CD8-positive, alpha-beta memory T cell (primary cell): ENCODE measurements around the gene TTLL12. TPM values are rescaled to one million over a fixed set of nuclear protein-coding genes. Genes with fewer than 3 reads are reported as not detected.

ENCODE experiments used
- CTCF ChIA-PET: fragments of 350-600 bp; sonication (Branson Sonifier 250); formaldehyde crosslinking; loops from one replicate; lab custom pipeline; 2021; ENCODE audit warnings: antibody characterized with exemption; lab: Charles Lee
- POLR2A ChIA-PET: fragments of 350-600 bp; sonication (Branson Sonifier 250); formaldehyde crosslinking; loops from one replicate; lab custom pipeline; 2021; ENCODE audit warnings: antibody characterized with exemption; lab: Charles Lee
- DNase-seq, 5 donors: peaks; one replicate each; pipeline versions ENCODE4 v3.0.0 to v3.0.0-alpha.2; 2020 to 2022; ENCODE audit warnings: mixed read lengths in 1 of 5
- H3K27ac ChIP-seq: one replicate; pipeline ENCODE4 v1.7.0; 2013; ENCODE audit warnings: low read depth, mild to moderate bottlenecking, low read length, moderate library complexity
- H3K27me3 ChIP-seq: 2 replicates; pipeline ENCODE4 v1.7.0; 2013; ENCODE audit warnings: low read length, mild to moderate bottlenecking; ENCODE audit not compliant: insufficient read depth, poor library complexity, severe bottlenecking
- H3K36me3 ChIP-seq: 2 replicates; pipeline ENCODE4 v1.7.0; 2013; ENCODE audit warnings: mild to moderate bottlenecking, low read length, moderate library complexity; ENCODE audit not compliant: insufficient read depth
- H3K4me1 ChIP-seq: 2 replicates; pipeline ENCODE4 v1.7.0; 2013; ENCODE audit warnings: mild to moderate bottlenecking, low read length, moderate library complexity; ENCODE audit not compliant: insufficient read depth
- H3K4me3 ChIP-seq: 2 replicates; pipeline ENCODE4 v1.7.0; 2013; ENCODE audit warnings: mild to moderate bottlenecking, low read length
- H3K9me3 ChIP-seq: 2 replicates; pipeline ENCODE4 v1.7.0; 2013; ENCODE audit warnings: mild to moderate bottlenecking, low read length
- H3K27ac Mint-ChIP-seq, 8 donors: one replicate each; pipeline ENCODE4 v1.8.0; 2020 to 2021; ENCODE audit warnings: mixed read lengths in 8 of 8, mild to moderate bottlenecking in 6 of 8, inconsistent platforms in 3 of 8, moderate library complexity in 3 of 8
- H3K27me3 Mint-ChIP-seq, 2 donors: one replicate each; pipeline ENCODE4 v1.8.0; 2020 to 2021; ENCODE audit warnings: mixed read lengths in 2 of 2, mild to moderate bottlenecking in 1 of 2, moderate library complexity in 1 of 2
- H3K36me3 Mint-ChIP-seq, 3 donors: one replicate each; pipeline ENCODE4 v1.8.0; 2020 to 2021; ENCODE audit warnings: mixed read lengths in 3 of 3, inconsistent platforms in 1 of 3, mild to moderate bottlenecking in 1 of 3
- H3K4me1 Mint-ChIP-seq, 3 donors: one replicate each; pipeline ENCODE4 v1.8.0; 2020 to 2021; ENCODE audit warnings: mixed read lengths in 3 of 3, inconsistent platforms in 1 of 3, mild to moderate bottlenecking in 1 of 3
- H3K4me3 Mint-ChIP-seq, 7 donors: one replicate each; pipeline ENCODE4 v1.8.0; 2020 to 2021; ENCODE audit warnings: mixed read lengths in 7 of 7, mild to moderate bottlenecking in 6 of 7, moderate library complexity in 4 of 7, inconsistent platforms in 2 of 7
- H3K9me3 Mint-ChIP-seq, 5 donors: one replicate each; pipeline ENCODE4 v1.8.0; 2020 to 2022; ENCODE audit warnings: mixed read lengths in 5 of 5, mild to moderate bottlenecking in 3 of 5, moderate library complexity in 2 of 5, inconsistent platforms in 1 of 5
- polyA plus RNA-seq: library from polyadenylated mRNA; unstranded; fragments of 300-500 nt; fragmentation: Illumina TruSeq; gene quantifications from one replicate; pipeline ENCODE4 v1.2.3, GENCODE V29; 2021
- total RNA-seq, 2 experiments: library from RNA; stranded (reverse); gene quantifications; one replicate each; pipeline ENCODE4 v1.2.3, GENCODE V29; 2021

Gene TTLL12
- total and polyA plus RNA-seq, 3 experiments from 2014 or later = 30.1 to 112 (median 104) TPM

DNA sequence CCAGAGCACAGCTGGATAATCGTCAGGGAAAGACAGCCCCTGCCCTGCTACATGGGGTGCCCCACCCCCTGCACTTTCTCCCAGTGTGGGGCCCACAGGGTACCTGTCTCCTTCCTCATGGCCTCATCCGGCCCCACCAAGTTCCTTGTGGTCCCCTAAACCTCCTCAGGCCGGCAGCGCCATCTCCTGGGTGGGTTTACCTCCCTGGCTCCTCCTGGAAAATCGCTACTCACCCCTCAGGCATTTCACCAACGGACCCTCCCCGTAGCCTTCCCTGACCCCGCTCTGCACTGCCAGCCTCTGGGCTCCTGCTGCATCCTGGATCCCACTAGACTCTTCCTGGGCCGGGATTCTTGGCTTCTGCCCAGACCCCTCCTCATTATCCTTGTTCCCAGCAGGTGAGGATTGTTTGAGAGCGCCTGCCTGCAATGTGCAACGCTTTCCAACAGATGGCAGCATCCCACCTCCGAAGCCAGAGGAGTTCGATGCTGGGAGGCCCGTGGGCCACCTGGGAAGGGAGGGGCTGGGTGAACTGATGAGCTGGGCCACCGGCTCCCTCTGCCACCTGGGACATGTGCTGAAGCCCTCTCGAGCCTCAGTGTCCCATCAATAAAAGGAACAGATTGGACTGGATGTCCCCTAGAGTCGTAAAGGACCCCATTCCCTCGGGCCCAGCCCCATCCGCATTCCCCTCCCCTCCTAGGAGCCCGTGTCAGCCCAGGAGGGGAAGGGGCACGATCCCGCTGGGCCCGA lies 44.2 kb upstream of the TTLL12 start:
- Mint-ChIP-seq H3K4me3 (no peak overlapping the region), H3K36me3 (no peaks in the 10 kb centered on the region), H3K27me3 (peaks cover 3 to 8% of the 10 kb centered on the region in 2 donors), H3K4me1 (peaks cover 4 to 5% (median 5%) of the 10 kb centered on the region in 3 donors), H3K27ac (no peak overlapping the region), H3K9me3 (no peaks in the 10 kb centered on the region)
- POLR2A ChIA-PET = no interaction called here
- Histone ChIP-seq H3K27ac (no peak overlapping the region), H3K4me1 (peaks cover 4% of the 10 kb centered on the region), H3K36me3 (no peaks in the 10 kb centered on the region), H3K9me3 (no peaks in the 10 kb centered on the region), H3K4me3 (no peak overlapping the region), H3K27me3 (no peaks in the 10 kb centered on the region)
- CTCF ChIA-PET = interaction anchor here (0.8 to 6.8 kb wide), 14 partner anchors 20 to 154 kb away, joined by 3 to 90 read pairs (median 4); no protein-coding TSS in a partner anchor
- DNase-seq = peak; percentile 41 to 76 (median 49)

DNA sequence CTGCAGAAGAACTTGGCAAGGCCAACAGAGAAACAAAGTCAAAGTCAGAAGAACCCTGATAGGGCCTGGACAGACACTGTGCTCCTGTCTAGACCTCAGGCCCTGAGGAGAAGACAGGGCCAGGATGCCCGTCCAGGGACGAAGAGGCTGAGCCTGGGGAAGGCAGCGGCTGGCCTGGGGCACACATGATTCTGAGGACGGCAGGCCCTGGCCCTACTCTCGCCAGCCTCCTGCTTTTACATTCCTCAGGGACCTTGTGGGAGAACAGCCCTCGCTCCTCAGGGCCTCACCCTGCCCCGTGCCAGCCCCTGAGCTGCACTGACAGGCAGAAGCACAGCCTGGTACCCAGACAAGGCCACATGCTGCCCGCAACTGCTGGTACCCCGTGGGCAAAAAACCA lies 43.6 kb upstream of the TTLL12 start:
- Histone ChIP-seq H3K36me3 (no peaks in the 10 kb centered on the region), H3K4me3 (no peak overlapping the region), H3K4me1 (peaks cover 4% of the 10 kb centered on the region), H3K9me3 (no peaks in the 10 kb centered on the region), H3K27me3 (no peaks in the 10 kb centered on the region), H3K27ac (no peak overlapping the region)
- no peaks in the 10 kb centered on the region for H3K36me3 Mint-ChIP-seq
- no peak overlapping the region for H3K27ac Mint-ChIP-seq
- no peaks in the 10 kb centered on the region for H3K9me3 Mint-ChIP-seq
- H3K4me3 Mint-ChIP-seq = no peak overlapping the region
- ChIA-PET POLR2A (no interaction called here), CTCF (interaction anchor here (0.6 to 6.8 kb wide), 5 partner anchors 115 to 155 kb away, joined by 3 to 90 read pairs (median 11); no protein-coding TSS in a partner anchor)
- peaks cover 5 to 6% (median 5%) of the 10 kb centered on the region in 3 donors for H3K4me1 Mint-ChIP-seq
- DNase-seq = no peak
- peaks cover 3 to 11% of the 10 kb centered on the region in 2 donors for H3K27me3 Mint-ChIP-seq

DNA sequence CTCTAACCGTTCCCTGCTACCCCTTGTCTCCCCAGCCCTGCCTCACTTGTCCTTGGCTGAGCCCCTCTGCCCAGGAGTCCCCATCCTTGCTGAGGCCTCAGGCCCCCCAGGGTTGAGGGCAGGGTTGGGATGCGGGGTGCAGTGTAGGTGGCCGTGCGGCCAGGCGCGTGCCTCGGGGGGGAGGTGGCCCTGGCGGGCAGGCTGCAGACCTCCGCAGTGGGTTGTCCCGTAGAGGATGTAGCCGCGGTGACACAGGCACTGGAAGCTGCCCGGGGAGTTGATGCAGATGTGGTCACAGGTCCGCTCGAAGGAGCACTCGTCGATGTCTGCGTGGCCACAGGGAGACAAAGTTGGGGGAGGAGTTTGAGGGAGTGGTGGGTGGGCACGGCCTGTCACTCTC lies 41.9 kb upstream of the TTLL12 start:
- peaks cover 3 to 11% of the 10 kb centered on the region in 2 donors for H3K27me3 Mint-ChIP-seq
- no peaks in the 10 kb centered on the region for H3K9me3 ChIP-seq
- no peaks in the 10 kb centered on the region for H3K9me3 Mint-ChIP-seq
- peaks cover 5 to 6% (median 5%) of the 10 kb centered on the region in 3 donors for H3K4me1 Mint-ChIP-seq
- no peaks in the 10 kb centered on the region for H3K36me3 ChIP-seq
- peaks cover 4% of the 10 kb centered on the region for H3K4me1 ChIP-seq
- POLR2A ChIA-PET = no interaction called here
- H3K4me3 ChIP-seq = no peak overlapping the region
- CTCF ChIA-PET = interaction anchor here (1.3 to 6.8 kb wide), 3 partner anchors 117 to 157 kb away, joined by 3 to 90 read pairs (median 46); no protein-coding TSS in a partner anchor
- H3K27ac Mint-ChIP-seq = peak overlapping the region in 1 of 8 donors; percentile 19
- no peaks in the 10 kb centered on the region for H3K36me3 Mint-ChIP-seq
- no peaks in the 10 kb centered on the region for H3K27me3 ChIP-seq
- H3K27ac ChIP-seq = no peak overlapping the region
- H3K4me3 Mint-ChIP-seq = no peak overlapping the region
- DNase-seq = no peak

DNA sequence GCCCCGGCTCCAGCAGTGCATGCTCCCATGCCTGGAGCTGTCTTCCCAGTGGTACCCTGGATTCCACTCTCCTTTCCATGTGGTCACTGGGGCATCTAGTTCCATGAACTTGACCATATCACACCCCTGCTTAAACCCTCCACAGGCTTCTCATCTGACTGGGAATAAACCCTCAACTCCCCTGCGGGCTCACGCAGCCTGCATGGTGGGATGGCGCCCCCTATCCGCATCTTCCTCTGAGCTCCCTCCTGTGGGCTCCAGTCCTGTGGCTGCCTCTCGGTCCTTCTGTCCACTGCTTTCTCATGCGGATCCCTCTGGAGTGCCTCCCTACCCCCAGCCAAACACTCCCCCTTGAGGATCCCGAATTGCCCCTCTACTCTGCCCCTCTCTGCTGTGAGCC lies 41.4 kb upstream of the TTLL12 start:
- Mint-ChIP-seq H3K4me3 (no peak overlapping the region), H3K27me3 (peaks cover 3 to 11% of the 10 kb centered on the region in 2 donors), H3K9me3 (no peaks in the 10 kb centered on the region), H3K4me1 (peaks cover 5 to 6% (median 5%) of the 10 kb centered on the region in 3 donors), H3K27ac (peak overlapping the region in 2 of 8 donors; percentile 3 to 66), H3K36me3 (no peaks in the 10 kb centered on the region)
- Histone ChIP-seq H3K9me3 (no peaks in the 10 kb centered on the region), H3K36me3 (no peaks in the 10 kb centered on the region), H3K4me3 (no peak overlapping the region), H3K27ac (no peak overlapping the region), H3K27me3 (no peaks in the 10 kb centered on the region), H3K4me1 (peaks cover 4% of the 10 kb centered on the region)
- ChIA-PET POLR2A (no interaction called here), CTCF (interaction anchor here (6.8 kb wide), 1 partner anchor 118 kb away, joined by 90 read pairs; no protein-coding TSS in a partner anchor)
- DNase-seq = no peak

DNA sequence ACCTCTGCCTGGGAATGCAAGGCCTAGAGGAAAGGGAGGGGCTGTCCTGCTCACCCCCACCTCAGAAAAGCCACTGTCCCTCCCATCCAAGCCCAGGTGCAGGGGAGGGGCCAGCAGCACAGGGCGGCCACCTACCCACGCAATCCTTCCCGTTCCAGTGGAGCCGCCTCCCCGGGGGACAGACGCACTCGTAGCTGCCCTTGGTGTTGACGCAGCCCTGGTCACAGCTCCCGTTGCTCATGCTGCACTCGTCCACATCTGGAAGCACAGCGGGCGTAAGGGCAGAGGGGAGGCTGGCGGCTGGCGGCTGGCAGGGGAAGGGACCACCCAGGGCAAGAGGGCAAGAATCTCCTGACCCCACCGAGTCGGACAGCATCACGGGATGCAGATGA lies 40.3 kb upstream of the TTLL12 start:
- DNase-seq = no peak
- peaks cover 5 to 6% (median 5%) of the 10 kb centered on the region in 3 donors for H3K4me1 Mint-ChIP-seq
- no peak overlapping the region for H3K27ac ChIP-seq
- no peaks in the 10 kb centered on the region for H3K27me3 ChIP-seq
- no peaks in the 10 kb centered on the region for H3K9me3 Mint-ChIP-seq
- ChIA-PET POLR2A (no interaction called here), CTCF (interaction anchor here (0.6 kb wide), 1 partner anchor 92 kb away, joined by 3 read pairs; no protein-coding TSS in a partner anchor)
- no peaks in the 10 kb centered on the region for H3K36me3 Mint-ChIP-seq
- H3K9me3 ChIP-seq = no peaks in the 10 kb centered on the region
- no peak overlapping the region for H3K4me3 Mint-ChIP-seq
- H3K4me3 ChIP-seq = no peak overlapping the region
- H3K4me1 ChIP-seq = peaks cover 4% of the 10 kb centered on the region
- peaks cover 3 to 11% of the 10 kb centered on the region in 2 donors for H3K27me3 Mint-ChIP-seq
- H3K36me3 ChIP-seq = no peaks in the 10 kb centered on the region
- H3K27ac Mint-ChIP-seq = no peak overlapping the region

DNA sequence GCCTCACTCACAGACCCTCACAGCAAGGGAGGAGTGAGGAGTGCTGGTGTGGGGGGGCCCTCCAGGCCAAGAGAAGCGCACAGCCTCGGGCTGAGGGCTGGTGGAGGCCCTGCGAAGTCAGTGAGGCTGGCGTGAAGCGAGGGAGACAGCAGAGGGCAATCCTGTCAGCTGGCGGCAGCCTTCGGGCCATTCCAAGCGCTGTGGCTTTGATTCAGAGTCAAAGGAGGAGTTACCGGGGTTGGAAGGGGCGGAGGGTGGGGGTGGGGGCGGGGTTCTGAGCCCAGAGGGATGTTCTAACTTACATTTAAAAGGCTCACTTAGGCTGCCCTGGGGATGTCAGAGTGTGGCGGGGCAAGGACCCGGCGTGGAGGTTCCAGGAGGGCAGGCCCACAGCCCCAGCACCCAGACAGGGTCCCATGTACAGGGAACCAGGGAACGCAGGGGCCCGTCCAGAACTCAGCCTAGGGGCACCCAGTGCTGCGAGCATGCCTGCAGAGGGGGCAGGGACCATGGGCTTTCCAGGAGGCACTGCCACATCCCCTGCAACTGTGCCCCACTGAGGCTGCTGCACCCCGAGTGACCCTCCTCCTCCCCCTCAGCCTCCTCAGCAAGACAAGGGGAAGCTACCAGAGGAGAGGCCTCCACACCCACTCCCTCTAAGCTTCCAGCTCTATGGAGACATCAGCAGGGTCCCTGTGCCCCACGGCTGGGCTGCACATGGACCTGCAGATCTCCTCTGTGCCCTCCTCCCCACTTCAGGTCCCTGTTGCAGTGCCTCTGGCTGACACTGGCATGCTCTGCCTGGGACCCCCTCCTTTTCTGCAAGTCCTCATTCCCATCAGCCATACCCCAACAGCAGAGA lies 39.7 kb upstream of the TTLL12 start:
- ChIA-PET POLR2A (no interaction called here), CTCF (no interaction called here)
- no peaks in the 10 kb centered on the region for H3K36me3 Mint-ChIP-seq
- DNase-seq = no peak
- Histone ChIP-seq H3K9me3 (no peaks in the 10 kb centered on the region), H3K27me3 (no peaks in the 10 kb centered on the region), H3K27ac (no peak overlapping the region), H3K36me3 (no peaks in the 10 kb centered on the region), H3K4me3 (no peak overlapping the region), H3K4me1 (peaks cover 4% of the 10 kb centered on the region)
- no peaks in the 10 kb centered on the region for H3K9me3 Mint-ChIP-seq
- peaks cover 3 to 11% of the 10 kb centered on the region in 2 donors for H3K27me3 Mint-ChIP-seq
- peak overlapping the region in 1 of 8 donors; percentile 50 for H3K27ac Mint-ChIP-seq
- H3K4me3 Mint-ChIP-seq = no peak overlapping the region
- H3K4me1 Mint-ChIP-seq = peaks cover 5 to 6% (median 5%) of the 10 kb centered on the region in 3 donors

DNA sequence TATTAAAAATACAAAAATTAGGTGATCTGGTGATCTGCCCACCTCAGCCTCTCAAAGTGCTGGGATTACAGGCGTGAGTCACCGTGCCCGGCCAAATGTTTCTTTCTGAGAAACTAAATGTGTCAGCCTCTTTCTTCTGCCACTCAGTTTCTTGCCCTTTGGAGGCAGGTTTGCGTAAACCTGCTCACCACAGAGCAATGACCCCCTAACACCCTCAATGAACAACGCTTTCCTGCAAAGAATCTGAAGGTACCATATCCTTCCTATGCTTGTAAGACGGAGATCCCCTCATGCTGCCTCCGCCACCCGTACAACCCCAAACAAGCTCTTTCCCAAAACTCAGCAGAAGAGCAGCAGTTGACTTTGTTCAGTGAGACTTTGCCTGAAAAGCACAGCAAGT lies 38.7 kb upstream of the TTLL12 start:
- Histone ChIP-seq H3K4me3 (no peak overlapping the region), H3K36me3 (no peaks in the 10 kb centered on the region), H3K9me3 (no peaks in the 10 kb centered on the region), H3K4me1 (no peaks in the 10 kb centered on the region), H3K27me3 (no peaks in the 10 kb centered on the region), H3K27ac (no peak overlapping the region)
- H3K4me3 Mint-ChIP-seq = no peak overlapping the region
- ChIA-PET CTCF (interaction anchor here (1.6 kb wide), 1 partner anchor 121 kb away, joined by 9 read pairs; no protein-coding TSS in a partner anchor), POLR2A (no interaction called here)
- H3K9me3 Mint-ChIP-seq = no peaks in the 10 kb centered on the region
- H3K27ac Mint-ChIP-seq = peak overlapping the region in 1 of 8 donors; percentile 20
- H3K36me3 Mint-ChIP-seq = no peaks in the 10 kb centered on the region
- no peak for DNase-seq
- H3K27me3 Mint-ChIP-seq = peaks cover 2 to 7% of the 10 kb centered on the region in 2 donors
- peaks cover 0 to 2% (median 0%) of the 10 kb centered on the region in 3 donors for H3K4me1 Mint-ChIP-seq
